Loucy (cell line): Measurements from ENCODE around the gene SNX14.

ENCODE experiments used
- H2AFZ ChIP-seq: fragments of 200-600 bp; sonication (generic); 2 replicates; pipeline ENCODE4 v1.6.0; 2016; ENCODE audit warnings: antibody characterized with exemption, mild to moderate bottlenecking, low read length, moderate library complexity
- H3F3A ChIP-seq: fragments of 200-600 bp; 2 replicates; pipeline ENCODE4 v1.6.0; 2016; ENCODE audit warnings: antibody characterized with exemption, low read depth, mild to moderate bottlenecking
- H3K27me3 ChIP-seq: fragments of 200-600 bp; sonication (generic); 2 replicates; pipeline ENCODE4 v1.6.1; 2014; ENCODE audit warnings: low read length, mild to moderate bottlenecking; ENCODE audit not compliant: insufficient read depth, poor library complexity, severe bottlenecking
- H3K36me3 ChIP-seq: fragments of 200-600 bp; sonication (generic); 2 replicates; pipeline ENCODE4 v1.6.1; 2016; ENCODE audit warnings: low read length; ENCODE audit not compliant: insufficient read depth
- H3K4me1 ChIP-seq: fragments of 200-600 bp; sonication (generic); 2 replicates; pipeline ENCODE4 v1.5.1; 2014; ENCODE audit warnings: low read length, mild to moderate bottlenecking; ENCODE audit not compliant: insufficient read depth, poor library complexity, severe bottlenecking
- H3K4me2 ChIP-seq: fragments of 200-600 bp; sonication (generic); 2 replicates; pipeline ENCODE4 v1.6.0; 2014; ENCODE audit warnings: antibody characterized with exemption, low read length, low read depth, mild to moderate bottlenecking; ENCODE audit not compliant: poor library complexity, severe bottlenecking
- H3K4me3 ChIP-seq: fragments of 200-600 bp; sonication (generic); 2 replicates; pipeline ENCODE4 v1.5.1; 2014; ENCODE audit warnings: low read length, mild to moderate bottlenecking, mixed read lengths; ENCODE audit not compliant: poor library complexity, severe bottlenecking
- H3K79me2 ChIP-seq: fragments of 200-600 bp; sonication (generic); 2 replicates; pipeline ENCODE4 v1.6.1; 2014; ENCODE audit warnings: low read length; ENCODE audit not compliant: insufficient read depth
- H3K9ac ChIP-seq: fragments of 200-600 bp; sonication (generic); 2 replicates; pipeline ENCODE4 v1.6.0; 2014; ENCODE audit warnings: mild to moderate bottlenecking, low read depth, low read length, moderate library complexity; ENCODE audit not compliant: poor library complexity, severe bottlenecking
- H3K9me2 ChIP-seq: fragments of 200-600 bp; sonication (generic); replicated peaks from 2 replicates; pipeline ENCODE4 v1.6.1; 2016; ENCODE audit warnings: low read depth, low read length, mixed read lengths
- H3K9me3 ChIP-seq: fragments of 200-600 bp; sonication (generic); 2 replicates; pipeline ENCODE4 v1.6.1; 2014; ENCODE audit warnings: mild to moderate bottlenecking, antibody characterized with exemption, low read length, low read depth; ENCODE audit not compliant: insufficient read depth
- H4K20me1 ChIP-seq: fragments of 200-600 bp; sonication (generic); 2 replicates; pipeline ENCODE4 v1.6.0; 2014; ENCODE audit warnings: antibody characterized with exemption, low read length, mild to moderate bottlenecking; ENCODE audit not compliant: insufficient read depth, poor library complexity, severe bottlenecking
- EZH2phosphoT487 ChIP-seq: fragments of 200-600 bp; IDR thresholded peaks from 2 replicates; pipeline ENCODE4 v1.6.1; 2018; ENCODE audit warnings: antibody characterized with exemption, mild to moderate bottlenecking, moderate library complexity, borderline replicate concordance
- TF ChIP-seq, protein P1 (sequence below): fragments of 200-600 bp; sonication (generic); conservative IDR thresholded peaks from 2 replicates; pipeline ENCODE4 v1.5.1; 2014; ENCODE audit warnings: mild to moderate bottlenecking, antibody characterized with exemption, low read length

Gene SNX14

DNA sequence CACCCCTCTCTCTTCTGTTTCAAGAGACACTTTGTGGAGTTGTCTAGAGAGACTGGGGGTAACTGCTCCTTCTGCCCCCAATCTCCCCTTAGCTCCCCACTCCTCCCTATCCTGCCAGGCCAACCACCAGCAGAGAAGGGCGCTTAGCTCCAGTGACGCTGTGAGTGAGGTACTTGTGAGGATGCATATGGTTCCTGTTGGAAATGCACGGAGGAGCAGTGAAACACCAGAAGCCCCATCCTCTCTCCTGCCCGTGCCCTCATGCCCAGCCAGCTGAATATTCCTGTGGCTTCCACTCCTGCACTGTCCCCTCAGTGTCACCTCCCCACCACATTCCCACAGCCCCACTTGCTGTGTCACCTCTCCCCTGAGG is 131.9 kb downstream of the SNX14 start:
- peaks cover 4% of the 10 kb centered on the region; the same call in 1 of the 2 replicates for H3F3A ChIP-seq
- H3K9me3 ChIP-seq = no peaks in the 10 kb centered on the region
- peak overlapping the region; percentile 69 for H3K4me2 ChIP-seq
- no peaks in the 10 kb centered on the region for H4K20me1 ChIP-seq
- H3K27me3 ChIP-seq = no peaks in the 10 kb centered on the region
- no peaks in the 10 kb centered on the region for H3K79me2 ChIP-seq
- peak overlapping the region; percentile 46 for H3K4me3 ChIP-seq
- no peaks in the 10 kb centered on the region for H3K36me3 ChIP-seq
- H3K9me2 ChIP-seq = no peaks in the 10 kb centered on the region
- peaks cover 75% of the 10 kb centered on the region for H3K4me1 ChIP-seq
- peak overlapping the region; percentile 58 for H3K9ac ChIP-seq
- TF ChIP-seq, protein P1, sequence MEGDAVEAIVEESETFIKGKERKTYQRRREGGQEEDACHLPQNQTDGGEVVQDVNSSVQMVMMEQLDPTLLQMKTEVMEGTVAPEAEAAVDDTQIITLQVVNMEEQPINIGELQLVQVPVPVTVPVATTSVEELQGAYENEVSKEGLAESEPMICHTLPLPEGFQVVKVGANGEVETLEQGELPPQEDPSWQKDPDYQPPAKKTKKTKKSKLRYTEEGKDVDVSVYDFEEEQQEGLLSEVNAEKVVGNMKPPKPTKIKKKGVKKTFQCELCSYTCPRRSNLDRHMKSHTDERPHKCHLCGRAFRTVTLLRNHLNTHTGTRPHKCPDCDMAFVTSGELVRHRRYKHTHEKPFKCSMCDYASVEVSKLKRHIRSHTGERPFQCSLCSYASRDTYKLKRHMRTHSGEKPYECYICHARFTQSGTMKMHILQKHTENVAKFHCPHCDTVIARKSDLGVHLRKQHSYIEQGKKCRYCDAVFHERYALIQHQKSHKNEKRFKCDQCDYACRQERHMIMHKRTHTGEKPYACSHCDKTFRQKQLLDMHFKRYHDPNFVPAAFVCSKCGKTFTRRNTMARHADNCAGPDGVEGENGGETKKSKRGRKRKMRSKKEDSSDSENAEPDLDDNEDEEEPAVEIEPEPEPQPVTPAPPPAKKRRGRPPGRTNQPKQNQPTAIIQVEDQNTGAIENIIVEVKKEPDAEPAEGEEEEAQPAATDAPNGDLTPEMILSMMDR = no peak
- no peak for TF ChIP-seq EZH2phosphoT487
- peak overlapping the region; percentile 60 for H2AFZ ChIP-seq

- Histone ChIP-seq H2AFZ (peak overlapping the region; percentile 60), H3K27me3 (no peaks in the 10 kb centered on the region), H3K9me3 (no peaks in the 10 kb centered on the region), H3K4me3 (peak overlapping the region; percentile 46), H4K20me1 (no peaks in the 10 kb centered on the region), H3K9me2 (no peaks in the 10 kb centered on the region), H3K4me2 (peak overlapping the region; percentile 69), H3K79me2 (no peaks in the 10 kb centered on the region), H3K9ac (peak overlapping the region; percentile 58), H3K36me3 (no peaks in the 10 kb centered on the region), H3F3A (peaks cover 4% of the 10 kb centered on the region; the same call in 1 of the 2 replicates), H3K4me1 (peaks cover 77% of the 10 kb centered on the region)
- TF ChIP-seq, protein P1 = no peak
- no peak for TF ChIP-seq EZH2phosphoT487
These were observed 132.5 kb downstream of the SNX14 start for GRCh38 chr6:85460921-85461797.

GRCh38 chr6:85460154-85460920 is 133.3 kb downstream of the SNX14 start:
- TF ChIP-seq EZH2phosphoT487 = no peak
- TF ChIP-seq, protein P1 = peak; percentile 49
- peak overlapping the region; percentile 31; the same call in 1 of the 2 replicates for H2AFZ ChIP-seq
- H3K9me2 ChIP-seq = no peaks in the 10 kb centered on the region
- H3K36me3 ChIP-seq = no peaks in the 10 kb centered on the region
- H3K9ac ChIP-seq = peak overlapping the region; percentile 58
- H3K27me3 ChIP-seq = no peaks in the 10 kb centered on the region
- H3K9me3 ChIP-seq = no peaks in the 10 kb centered on the region
- H3K4me3 ChIP-seq = peak overlapping the region; percentile 34
- H3K4me1 ChIP-seq = peaks cover 76% of the 10 kb centered on the region
- no peaks in the 10 kb centered on the region for H3K79me2 ChIP-seq
- peak overlapping the region; percentile 69 for H3K4me2 ChIP-seq
- peaks cover 4% of the 10 kb centered on the region; the same call in 1 of the 2 replicates for H3F3A ChIP-seq
- no peaks in the 10 kb centered on the region for H4K20me1 ChIP-seq
